AG10803 (cell line): ENCODE data around the gene SH3RF1.

Source experiments
- DNase-seq: peaks from one replicate; pipeline ENCODE4 v3.0.0; 2010; ENCODE audit warnings: low read depth
- H3K4me3 ChIP-seq: 2 replicates; pipeline ENCODE4 v1.5.1; 2011; ENCODE audit warnings: mild to moderate bottlenecking, low read length, control low read depth
- TF ChIP-seq, protein P1 (sequence below): conservative IDR thresholded peaks from 2 replicates; pipeline ENCODE4 v1.5.1; 2011; ENCODE audit warnings: mild to moderate bottlenecking, low read length, control low read depth, inconsistent platforms

SH3RF1 gene

GRCh38 chr4:169054879-169055278, 215.9 kb downstream of the SH3RF1 start:
- no peak for DNase-seq
- TF ChIP-seq, protein P1, sequence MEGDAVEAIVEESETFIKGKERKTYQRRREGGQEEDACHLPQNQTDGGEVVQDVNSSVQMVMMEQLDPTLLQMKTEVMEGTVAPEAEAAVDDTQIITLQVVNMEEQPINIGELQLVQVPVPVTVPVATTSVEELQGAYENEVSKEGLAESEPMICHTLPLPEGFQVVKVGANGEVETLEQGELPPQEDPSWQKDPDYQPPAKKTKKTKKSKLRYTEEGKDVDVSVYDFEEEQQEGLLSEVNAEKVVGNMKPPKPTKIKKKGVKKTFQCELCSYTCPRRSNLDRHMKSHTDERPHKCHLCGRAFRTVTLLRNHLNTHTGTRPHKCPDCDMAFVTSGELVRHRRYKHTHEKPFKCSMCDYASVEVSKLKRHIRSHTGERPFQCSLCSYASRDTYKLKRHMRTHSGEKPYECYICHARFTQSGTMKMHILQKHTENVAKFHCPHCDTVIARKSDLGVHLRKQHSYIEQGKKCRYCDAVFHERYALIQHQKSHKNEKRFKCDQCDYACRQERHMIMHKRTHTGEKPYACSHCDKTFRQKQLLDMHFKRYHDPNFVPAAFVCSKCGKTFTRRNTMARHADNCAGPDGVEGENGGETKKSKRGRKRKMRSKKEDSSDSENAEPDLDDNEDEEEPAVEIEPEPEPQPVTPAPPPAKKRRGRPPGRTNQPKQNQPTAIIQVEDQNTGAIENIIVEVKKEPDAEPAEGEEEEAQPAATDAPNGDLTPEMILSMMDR: no peak

DNA sequence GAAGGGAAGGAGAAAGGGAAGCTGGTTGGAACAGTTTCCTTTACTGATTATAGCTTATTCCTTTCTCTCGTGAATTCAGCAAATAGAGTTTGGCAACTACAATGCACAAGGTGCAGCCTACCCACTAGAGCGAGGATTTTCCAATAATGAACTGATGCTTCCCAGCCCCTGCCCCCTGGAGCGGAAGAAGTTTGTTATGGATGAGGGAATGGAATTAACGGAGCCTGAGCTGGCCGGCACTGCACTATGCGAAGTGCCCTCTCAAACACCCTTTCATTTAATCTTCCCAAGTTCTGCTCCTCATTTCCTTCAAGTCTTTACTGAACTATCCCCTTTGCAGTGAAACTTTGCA, 218.2 kb downstream of the SH3RF1 start:
- TF ChIP-seq, protein P1: no peak
- DNase-seq: no peak

More at GRCh38 chr4:169054879-169055278, 215.9 kb downstream of the SH3RF1 start:
- no peak overlapping the region for H3K4me3 ChIP-seq

DNA sequence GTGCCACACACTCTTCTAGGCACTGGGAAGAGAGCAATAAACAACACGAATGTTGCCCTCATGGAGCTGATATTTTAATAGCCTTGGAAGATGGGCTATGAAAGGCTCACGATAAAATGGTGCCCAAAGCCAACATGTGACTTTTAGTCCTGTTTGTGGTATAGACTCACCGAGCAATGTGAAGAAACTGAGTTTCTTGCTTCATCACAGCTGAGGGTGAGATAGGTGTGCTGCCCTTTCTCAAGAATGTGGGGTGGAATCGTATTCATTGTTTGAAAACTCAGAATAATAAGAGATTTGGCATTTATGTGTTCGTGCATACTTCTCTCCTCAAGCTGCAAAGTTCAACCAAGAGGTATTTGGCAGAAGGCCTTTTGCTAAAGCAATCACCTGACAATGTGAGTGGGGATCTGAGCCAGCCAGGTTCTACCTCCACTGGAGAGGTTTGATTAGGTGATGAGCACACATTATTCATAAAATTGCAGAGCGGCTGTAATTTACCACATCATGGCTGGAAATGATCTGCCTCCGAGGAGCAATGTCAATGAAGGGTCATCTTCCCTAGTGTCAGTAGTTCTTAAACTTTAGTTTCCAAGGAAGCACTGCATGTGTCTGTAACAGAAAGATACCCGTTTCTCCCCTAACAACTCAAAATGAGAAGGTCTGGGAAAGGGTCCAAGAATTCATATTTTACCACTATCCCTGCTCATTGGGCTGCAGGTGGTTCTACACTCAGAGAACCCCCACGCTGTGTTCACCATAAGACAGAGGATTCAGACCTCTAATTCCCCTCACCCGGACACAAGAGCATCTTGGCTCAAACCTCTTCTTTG, 218.8 kb downstream of the SH3RF1 start:
- DNase-seq: no peak
- H3K4me3 ChIP-seq: no peak overlapping the region
- TF ChIP-seq, protein P1: no peak

More for the DNA sequence above, 218.2 kb downstream of the SH3RF1 start:
- no peak overlapping the region for H3K4me3 ChIP-seq

GRCh38 chr4:169050881-169051760, 219.6 kb downstream of the SH3RF1 start:
- no peak overlapping the region for H3K4me3 ChIP-seq
- TF ChIP-seq, protein P1: no peak
- no peak for DNase-seq

- TF ChIP-seq, protein P1: no peak
- DNase-seq: no peak
- H3K4me3 ChIP-seq: no peak overlapping the region
Observed at GRCh38 chr4:169050284-169050683, 220.5 kb downstream of the SH3RF1 start.

DNA sequence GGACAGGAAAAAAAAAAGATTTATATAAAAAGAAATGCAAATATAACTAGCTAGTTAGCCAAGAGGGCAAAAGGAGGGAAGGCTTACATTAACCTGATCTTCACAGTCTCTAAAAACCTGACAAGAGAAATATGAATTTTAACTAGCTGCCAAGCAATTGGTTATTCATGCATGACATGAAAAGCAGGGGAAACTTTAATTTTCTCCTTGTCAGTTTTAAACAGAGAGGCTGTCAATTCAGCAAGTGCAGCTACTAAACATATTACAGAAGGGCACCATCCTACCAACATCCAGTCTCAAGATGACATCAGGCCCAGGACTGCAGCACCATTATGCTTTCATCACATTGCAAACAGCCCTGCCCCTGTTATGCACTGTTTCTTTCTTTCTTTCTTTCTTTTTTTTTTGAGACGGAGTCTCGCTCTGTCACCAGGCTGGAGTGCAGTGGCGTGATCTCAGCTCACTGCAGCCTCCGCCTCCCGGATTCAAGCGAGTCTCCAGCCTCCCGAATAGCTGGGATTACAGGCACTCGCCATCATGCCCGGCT, 221.8 kb downstream of the SH3RF1 start:
- no peak for DNase-seq
- TF ChIP-seq, protein P1: no peak
- no peak overlapping the region for H3K4me3 ChIP-seq
